ENCODE measurements around the gene URAD. TPM values are rescaled to one million over a fixed set of nuclear protein-coding genes. Genes with fewer than 3 reads are reported as not detected.

The URAD gene
- total and polyA plus RNA-seq, 2 experiments from 2014 or later = not detected

GRCh38 chr13:27991881-27992280 lies 3.4 kb upstream of the URAD start:
- H3K36me3 ChIP-seq = no peaks in the 10 kb centered on the region
- no peak overlapping the region for H3K27ac ChIP-seq
- no peak for DNase-seq (ENCODE audit: low read depth in 1 of 2, low spot score in 1 of 2)
- H3K27me3 ChIP-seq = peaks cover 52% of the 10 kb centered on the region
- H3K9me3 ChIP-seq (ENCODE audit: low read depth) = no peaks in the 10 kb centered on the region
- no peak overlapping the region for H3K4me3 ChIP-seq
- H3K4me1 ChIP-seq (ENCODE audit: low read depth) = no peaks in the 10 kb centered on the region
- TF ChIP-seq, protein P1, sequence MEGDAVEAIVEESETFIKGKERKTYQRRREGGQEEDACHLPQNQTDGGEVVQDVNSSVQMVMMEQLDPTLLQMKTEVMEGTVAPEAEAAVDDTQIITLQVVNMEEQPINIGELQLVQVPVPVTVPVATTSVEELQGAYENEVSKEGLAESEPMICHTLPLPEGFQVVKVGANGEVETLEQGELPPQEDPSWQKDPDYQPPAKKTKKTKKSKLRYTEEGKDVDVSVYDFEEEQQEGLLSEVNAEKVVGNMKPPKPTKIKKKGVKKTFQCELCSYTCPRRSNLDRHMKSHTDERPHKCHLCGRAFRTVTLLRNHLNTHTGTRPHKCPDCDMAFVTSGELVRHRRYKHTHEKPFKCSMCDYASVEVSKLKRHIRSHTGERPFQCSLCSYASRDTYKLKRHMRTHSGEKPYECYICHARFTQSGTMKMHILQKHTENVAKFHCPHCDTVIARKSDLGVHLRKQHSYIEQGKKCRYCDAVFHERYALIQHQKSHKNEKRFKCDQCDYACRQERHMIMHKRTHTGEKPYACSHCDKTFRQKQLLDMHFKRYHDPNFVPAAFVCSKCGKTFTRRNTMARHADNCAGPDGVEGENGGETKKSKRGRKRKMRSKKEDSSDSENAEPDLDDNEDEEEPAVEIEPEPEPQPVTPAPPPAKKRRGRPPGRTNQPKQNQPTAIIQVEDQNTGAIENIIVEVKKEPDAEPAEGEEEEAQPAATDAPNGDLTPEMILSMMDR (IDR thresholded peaks at IDR 0.05; ENCODE audit: low read depth, low read length) = no peak

- TF ChIP-seq, protein P1 (IDR thresholded peaks at IDR 0.05; ENCODE audit: low read depth, low read length) = no peak
Observed at GRCh38 chr13:27985600-27985999, 2.9 kb downstream of the URAD start.

GRCh38 chr13:27982361-27982760 lies 6.1 kb downstream of the URAD start:
- H3K27ac ChIP-seq = no peak overlapping the region
- TF ChIP-seq, protein P1 (IDR thresholded peaks at IDR 0.05; ENCODE audit: low read depth, low read length) = no peak
- no peaks in the 10 kb centered on the region for H3K36me3 ChIP-seq
- peaks cover 100% of the 10 kb centered on the region for H3K27me3 ChIP-seq
- H3K4me3 ChIP-seq = no peak overlapping the region
- no peak for DNase-seq (ENCODE audit: low read depth in 1 of 2, low spot score in 1 of 2)
- H3K9me3 ChIP-seq (ENCODE audit: low read depth) = no peaks in the 10 kb centered on the region
- H3K4me1 ChIP-seq (ENCODE audit: low read depth) = no peaks in the 10 kb centered on the region

More at GRCh38 chr13:27985600-27985999, 2.9 kb downstream of the URAD start:
- H3K4me1 ChIP-seq (ENCODE audit: low read depth) = no peaks in the 10 kb centered on the region
- no peak for DNase-seq (ENCODE audit: low read depth in 1 of 2, low spot score in 1 of 2)
- H3K27ac ChIP-seq = no peak overlapping the region
- H3K9me3 ChIP-seq (ENCODE audit: low read depth) = no peaks in the 10 kb centered on the region
- H3K4me3 ChIP-seq = no peak overlapping the region
- peaks cover 97% of the 10 kb centered on the region for H3K27me3 ChIP-seq
- H3K36me3 ChIP-seq = no peaks in the 10 kb centered on the region

GRCh38 chr13:27981006-27981708 lies 7.3 kb downstream of the URAD start:
- TF ChIP-seq, protein P1 (IDR thresholded peaks at IDR 0.05; ENCODE audit: low read depth, low read length) = no peak
- no peak for DNase-seq (ENCODE audit: low read depth in 1 of 2, low spot score in 1 of 2)
- H3K27ac ChIP-seq = no peak overlapping the region
- H3K27me3 ChIP-seq = peaks cover 100% of the 10 kb centered on the region
- H3K4me3 ChIP-seq = no peak overlapping the region
- no peaks in the 10 kb centered on the region for H3K4me1 ChIP-seq (ENCODE audit: low read depth)
- H3K9me3 ChIP-seq (ENCODE audit: low read depth) = no peaks in the 10 kb centered on the region
- no peaks in the 10 kb centered on the region for H3K36me3 ChIP-seq

DNA sequence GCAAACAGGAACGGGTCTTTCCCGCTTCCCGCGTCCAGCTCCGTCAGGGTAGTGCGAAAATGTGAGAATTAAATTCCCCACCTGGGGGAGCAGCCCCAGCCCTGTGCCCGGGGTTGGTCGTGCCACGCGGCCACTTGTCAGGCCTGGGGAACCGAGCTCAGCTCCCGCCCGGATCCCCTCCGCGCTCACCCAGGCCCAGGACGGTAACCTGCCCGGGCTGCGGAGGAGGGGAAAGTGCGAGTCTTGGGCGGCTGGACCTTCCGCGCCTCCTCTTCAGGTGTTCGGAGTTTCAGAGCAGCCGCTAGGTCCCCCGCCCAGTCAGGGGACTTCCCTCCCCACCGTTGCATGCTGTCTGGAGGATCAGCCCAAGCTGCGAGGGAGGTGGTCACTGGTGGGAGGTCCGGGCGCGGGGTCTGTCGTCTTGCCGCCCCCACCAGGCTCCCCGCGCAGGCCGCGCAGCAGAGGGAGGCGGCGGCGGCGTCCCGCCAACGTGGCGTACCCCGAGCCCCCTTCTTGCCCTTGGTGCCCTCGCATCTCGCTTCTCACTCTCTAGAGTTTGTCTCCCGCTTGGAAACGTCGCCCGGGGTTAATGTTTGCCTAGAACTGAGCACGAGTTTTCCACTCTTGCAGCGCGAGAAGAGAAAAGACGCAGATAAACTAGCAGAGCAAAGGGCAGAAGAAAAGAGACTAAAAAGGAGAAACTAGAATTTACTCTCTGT lies 8.1 kb downstream of the URAD start:
- H3K27me3 ChIP-seq = peaks cover 100% of the 10 kb centered on the region
- TF ChIP-seq, protein P1 (IDR thresholded peaks at IDR 0.05; ENCODE audit: low read depth, low read length) = no peak
- H3K36me3 ChIP-seq = no peaks in the 10 kb centered on the region
- H3K27ac ChIP-seq = no peak overlapping the region
- DNase-seq (ENCODE audit: low read depth in 1 of 2, low spot score in 1 of 2) = no peak
- H3K4me3 ChIP-seq = no peak overlapping the region
- no peaks in the 10 kb centered on the region for H3K9me3 ChIP-seq (ENCODE audit: low read depth)
- H3K4me1 ChIP-seq (ENCODE audit: low read depth) = no peaks in the 10 kb centered on the region
